Stimulated activated CD4-positive, alpha-beta T cell treated with anti-CD3 and anti-CD28 coated beads, Interleukin-12 subunit alpha, Interleukin-12 subunit beta, amount 100 ng/mL, for 48 hours (primary cell): ENCODE data around the gene UBASH3A.
"Not testable (repeated sequence)": the region's sequence is repeated elsewhere in the genome, so short reads cannot be mapped to it uniquely, and the experiment has no call there.

Source experiments
- DNase-seq, 3 donors: peaks; one replicate each; pipeline ENCODE4 v3.0.0-alpha.2; 2020; ENCODE audit warnings: low read depth in 2 of 3, low spot score in 1 of 3

UBASH3A gene

DNA sequence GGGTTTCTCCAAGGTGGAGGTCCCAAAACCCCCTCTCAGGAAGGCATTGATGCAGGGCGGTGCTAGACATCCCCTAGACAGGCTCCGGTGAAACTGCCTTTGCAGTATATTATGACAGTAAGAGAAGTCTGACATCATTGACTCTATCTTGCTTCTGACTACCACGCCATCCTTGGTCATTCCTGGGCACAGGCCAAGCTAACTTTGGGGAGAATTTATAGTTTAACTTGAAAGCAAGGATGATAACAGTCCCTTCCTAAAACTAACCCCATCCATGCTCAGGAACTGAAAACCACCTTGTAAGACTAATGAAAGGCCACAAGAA is 62.1 kb downstream of the UBASH3A start:
- DNase-seq = no peak

GRCh38 chr21:42466700-42467099 is 63.0 kb downstream of the UBASH3A start:
- DNase-seq = no peak

DNA sequence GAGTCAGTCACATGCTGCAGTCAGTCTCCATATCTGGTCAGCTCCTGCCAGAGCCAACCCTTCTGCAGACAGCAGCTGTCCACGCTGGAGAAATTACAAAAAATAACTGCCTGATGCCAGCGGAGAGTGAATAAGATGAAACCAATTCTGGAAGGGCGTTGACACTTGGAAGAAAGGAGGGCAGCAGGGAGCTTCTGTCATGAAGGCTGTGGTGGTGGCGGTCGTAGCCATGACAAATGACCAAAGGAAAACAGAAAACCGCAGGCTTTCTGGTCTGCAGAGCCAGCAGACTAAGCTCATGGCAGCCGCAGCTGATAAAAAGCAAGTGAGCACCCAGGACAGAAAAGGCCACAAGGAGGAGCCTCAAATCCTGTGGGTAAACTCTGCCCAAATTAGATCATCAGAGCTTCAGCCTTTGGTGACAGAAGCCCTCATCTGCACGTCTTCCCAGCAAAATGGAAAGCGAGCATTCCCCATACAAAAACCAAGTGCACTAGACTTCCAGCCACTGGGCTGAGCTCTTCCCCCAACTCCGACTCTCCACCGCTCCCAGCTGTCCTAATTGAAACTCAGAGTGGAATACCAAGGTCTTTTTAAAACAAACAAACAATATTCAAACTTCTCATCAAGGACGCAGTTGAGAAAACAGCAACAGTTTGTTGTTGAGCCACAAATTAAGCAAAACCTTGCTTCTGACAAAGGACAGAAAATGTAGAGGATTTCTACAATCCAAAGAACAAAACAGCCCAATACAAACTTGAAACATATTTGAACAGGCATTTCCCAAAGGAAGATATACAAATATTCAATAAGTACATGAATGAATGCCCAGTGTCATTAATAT is 63.7 kb downstream of the UBASH3A start:
- no peak for DNase-seq

GRCh38 chr21:42468491-42469131 is 64.9 kb downstream of the UBASH3A start:
- no peak for DNase-seq

GRCh38 chr21:42469272-42469671 is 65.6 kb downstream of the UBASH3A start:
- no peak for DNase-seq

DNA sequence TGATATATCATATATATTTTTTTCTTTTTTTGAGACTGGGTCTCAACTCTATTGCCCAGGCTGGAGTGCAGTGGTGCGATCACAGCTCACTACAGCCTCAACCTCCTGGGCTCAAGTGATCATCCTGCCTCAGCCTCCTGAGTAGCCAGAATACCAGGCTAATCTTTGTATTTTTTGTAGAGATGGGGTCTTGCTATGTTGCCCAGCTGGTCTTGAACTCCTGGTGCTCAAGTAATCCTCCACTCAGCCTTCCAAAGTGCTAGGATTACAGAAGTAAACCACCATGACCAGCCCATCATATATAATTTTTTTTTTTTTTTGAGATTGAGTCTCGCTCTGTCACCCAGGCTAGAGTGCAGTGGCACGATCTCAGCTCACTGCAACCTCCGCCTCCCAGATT is 66.0 kb downstream of the UBASH3A start:
- DNase-seq = not testable (repeated sequence)

- DNase-seq = no peak
These were observed 67.5 kb downstream of the UBASH3A start for GRCh38 chr21:42471206-42471605.

- no peak for DNase-seq
These were observed 68.1 kb downstream of the UBASH3A start for GRCh38 chr21:42471716-42472330.

DNA sequence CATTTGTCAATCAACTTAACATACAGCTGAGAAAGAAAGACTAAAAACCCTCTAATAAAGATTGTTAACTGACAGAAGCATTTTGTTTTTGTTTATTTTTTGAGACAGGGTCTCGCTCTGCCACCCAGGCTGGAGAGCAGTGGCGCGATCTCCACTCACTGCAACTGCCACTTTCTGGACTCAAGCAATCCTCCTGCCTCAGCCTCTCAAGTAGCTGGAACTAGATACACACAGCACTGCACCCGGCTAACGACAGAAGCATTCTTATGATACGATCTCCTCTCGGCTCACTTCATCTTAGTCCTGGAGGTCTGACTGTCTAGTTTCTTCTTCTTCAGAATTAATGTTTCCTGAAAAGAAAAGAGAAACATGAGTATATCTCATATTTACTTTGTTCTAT is 68.8 kb downstream of the UBASH3A start:
- DNase-seq = no peak

DNA sequence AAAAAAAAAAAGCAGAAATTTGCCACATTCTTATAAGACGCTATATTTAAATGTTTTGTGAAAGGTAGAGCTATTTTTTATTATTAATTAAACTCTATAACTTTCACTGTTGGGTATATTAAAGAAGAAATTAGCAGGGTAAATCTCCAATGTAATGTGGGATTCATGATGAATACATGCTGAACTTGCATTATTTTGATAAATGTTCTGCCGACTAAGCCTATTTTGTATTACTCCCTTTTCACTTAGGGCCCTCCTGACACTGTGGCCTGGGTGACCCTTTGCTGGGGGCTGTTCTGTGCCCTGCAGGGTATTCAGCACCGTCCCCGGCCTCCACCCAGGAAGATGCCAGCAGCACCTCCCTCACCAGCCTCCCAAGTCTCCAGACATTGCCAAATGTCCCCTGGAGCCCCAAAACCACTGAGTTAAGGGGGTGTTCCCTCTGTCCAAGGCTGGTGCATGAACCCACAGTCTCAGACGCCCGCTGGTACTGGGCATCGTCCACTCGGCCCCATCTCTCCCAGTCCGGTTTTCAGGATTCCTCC is 69.9 kb downstream of the UBASH3A start:
- DNase-seq = no peak

DNA sequence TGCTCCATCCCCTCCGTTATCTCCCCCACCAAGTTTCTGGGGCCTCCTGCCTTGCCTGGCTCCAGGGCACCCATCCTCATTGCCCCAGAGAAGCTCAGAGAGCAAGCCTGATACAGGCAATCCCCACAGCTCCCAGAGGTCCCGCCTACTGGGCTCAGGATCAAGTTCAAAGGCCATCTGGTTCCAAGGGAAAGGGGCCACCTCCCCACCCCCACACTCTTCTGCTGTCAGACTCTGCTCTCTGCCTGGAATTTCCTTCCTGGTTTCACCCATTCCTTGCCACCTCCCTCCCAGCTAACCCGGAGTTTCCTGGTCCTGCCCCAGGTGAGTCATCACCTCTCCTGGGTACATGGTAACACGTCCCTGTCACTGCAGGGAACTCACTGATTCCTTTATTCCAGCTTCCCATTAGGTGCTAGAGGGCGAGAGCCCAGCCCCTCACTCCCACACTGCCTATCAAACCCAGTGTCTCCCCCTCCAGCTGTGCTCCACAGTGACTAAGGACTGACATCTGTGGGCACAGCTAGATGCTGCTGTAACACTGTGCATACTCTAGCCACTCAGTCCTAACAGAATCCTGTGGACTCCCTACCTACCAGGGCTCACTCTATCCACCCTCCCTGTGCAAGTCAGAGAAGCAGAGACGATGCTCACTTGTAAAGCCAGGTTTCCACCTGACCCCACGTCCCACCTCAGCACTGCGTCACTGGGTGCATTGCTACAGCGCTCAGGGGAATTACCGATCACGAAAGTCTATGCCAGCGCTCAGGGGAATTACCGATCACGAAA is 70.5 kb downstream of the UBASH3A start:
- no peak for DNase-seq

DNA sequence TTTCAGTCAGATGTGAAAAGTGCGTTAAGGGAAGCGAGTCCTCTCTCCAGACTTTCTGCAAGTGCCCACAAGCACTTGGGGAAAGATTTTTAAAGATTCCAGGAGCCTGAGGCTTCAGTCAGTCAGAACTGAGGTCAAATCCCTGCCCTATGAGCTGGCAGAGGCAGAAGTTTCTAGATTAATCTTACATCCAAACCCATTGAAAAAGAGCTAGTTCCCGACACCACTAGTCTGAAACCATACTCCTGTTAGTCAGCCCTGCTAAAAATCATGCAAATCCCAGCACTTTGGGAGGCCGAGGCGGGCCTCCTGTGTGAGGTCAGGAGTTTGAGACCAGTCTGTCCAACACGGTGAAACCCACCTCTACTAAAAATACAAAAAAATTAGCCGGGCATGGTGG is 71.3 kb downstream of the UBASH3A start:
- DNase-seq = no peak

GRCh38 chr21:42475526-42476387 is 72.1 kb downstream of the UBASH3A start:
- DNase-seq = no peak

GRCh38 chr21:42476388-42477331 is 73.0 kb downstream of the UBASH3A start:
- DNase-seq = no peak

DNA sequence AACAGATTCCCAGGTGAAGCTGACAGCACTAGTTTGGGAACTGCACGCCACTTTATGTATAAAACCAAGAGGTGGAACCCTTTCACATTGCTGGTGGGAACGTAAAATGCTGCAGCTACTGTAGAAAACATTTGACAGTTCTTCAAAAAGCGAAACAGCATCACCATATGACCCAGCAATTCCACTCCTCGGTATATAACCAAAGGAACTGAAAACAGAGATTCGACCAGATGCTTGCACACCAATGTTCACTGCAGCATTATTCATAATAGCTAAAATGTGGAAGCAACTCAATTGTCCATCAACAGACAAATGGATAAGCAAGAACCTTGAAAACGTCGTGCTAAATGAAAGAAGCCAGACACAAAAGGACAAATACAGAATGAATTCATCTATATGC is 74.8 kb downstream of the UBASH3A start:
- no peak for DNase-seq

DNA sequence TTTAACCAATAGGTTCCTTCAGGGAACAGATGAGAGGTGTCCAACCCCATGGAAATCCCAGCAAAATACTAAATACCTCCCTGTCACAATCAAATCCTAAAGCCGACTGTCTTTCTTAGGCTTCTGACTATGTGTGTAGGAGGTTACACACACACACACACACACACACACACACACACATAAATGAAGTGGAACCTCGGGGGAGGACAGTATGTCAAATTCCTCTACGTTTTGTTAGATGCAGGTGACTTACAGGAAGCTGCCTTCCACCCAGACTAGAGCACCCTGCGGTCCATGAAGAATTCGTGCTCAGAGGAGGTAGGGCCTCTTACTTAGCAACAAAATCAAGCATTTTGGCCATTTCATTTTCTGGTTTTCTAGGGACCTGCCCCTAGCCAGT is 75.9 kb downstream of the UBASH3A start:
- DNase-seq = no peak

DNA sequence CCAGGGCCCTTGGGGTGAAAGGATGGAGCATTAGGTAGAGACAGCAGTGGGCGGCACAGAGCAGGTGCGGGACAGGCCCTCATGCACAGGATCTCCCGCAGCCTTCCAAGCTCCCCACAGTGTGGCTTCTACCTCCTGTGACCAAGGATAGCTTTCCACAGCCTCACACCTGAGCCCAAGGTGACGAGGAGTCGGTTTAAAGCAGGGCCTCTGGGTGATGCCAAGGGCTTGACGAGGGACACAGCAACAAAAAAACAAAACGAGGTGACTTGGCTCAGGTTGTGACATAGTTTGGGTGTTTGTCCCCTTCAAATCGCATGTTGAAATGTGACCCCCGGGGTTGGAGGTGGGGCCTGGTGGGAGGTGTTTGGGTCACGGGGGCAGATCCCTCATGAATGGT is 77.0 kb downstream of the UBASH3A start:
- DNase-seq = no peak

- no peak for DNase-seq
These were observed 77.5 kb downstream of the UBASH3A start for GRCh38 chr21:42481169-42481568.

DNA sequence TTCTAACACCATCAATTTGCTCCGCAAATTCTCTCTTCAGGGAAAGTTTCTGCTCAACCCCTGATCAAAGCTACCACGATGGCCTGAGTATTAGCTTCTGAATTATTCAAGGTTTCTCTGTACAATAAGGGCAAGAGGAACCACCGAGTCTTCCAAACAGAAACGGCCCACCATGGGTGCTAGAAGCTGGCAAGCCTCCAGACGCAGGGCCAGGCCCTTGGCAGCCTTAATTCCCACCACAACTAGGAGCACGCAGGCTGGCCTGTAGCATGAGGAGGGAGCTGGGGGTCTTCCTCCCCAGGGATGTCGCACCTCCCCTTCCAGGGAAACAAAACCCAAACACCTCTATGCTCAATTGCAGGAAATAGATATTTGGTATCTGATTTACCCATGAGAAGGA is 81.3 kb downstream of the UBASH3A start:
- no peak for DNase-seq
